ENCODE data around the gene HAND1. TPM values are rescaled to one million over a fixed set of nuclear protein-coding genes. Genes with fewer than 3 reads are reported as not detected.

HAND1 gene
- total RNA-seq, 4 donors from 2014 or later: not detected

GRCh38 chr5:154514331-154514730 is 36.3 kb upstream of the HAND1 start:
- H3K27me3 ChIP-seq: peaks cover 0 to 3% (median 0%) of the 10 kb centered on the region in 3 donors
- in situ Hi-C loops (cut with MboI; ENCODE audit: low sequenced_read_pairs in 4 of 4): no loop called here
- no peak overlapping the region for H3K4me3 ChIP-seq
- H3K36me3 ChIP-seq: no peaks in the 10 kb centered on the region
- DNase-seq (no peak), ATAC-seq (no peak)
- no peaks in the 10 kb centered on the region for H3K4me1 ChIP-seq
- no peak overlapping the region for H3K27ac ChIP-seq
- TF ChIP-seq CTCF (IDR thresholded peaks at IDR 0.05 in 4 of 5, conservative IDR thresholded peaks at IDR 0.05 in 1 of 5) (no peak), POLR2A (IDR thresholded peaks at IDR 0.05) (no peak)
- no peaks in the 10 kb centered on the region for H3K9me3 ChIP-seq
- intact Hi-C loops (cut with DNase I; ENCODE audit: low total_unique reads): no loop called here

- no peaks in the 10 kb centered on the region for H3K36me3 ChIP-seq
These were observed 35.6 kb upstream of the HAND1 start for GRCh38 chr5:154513669-154514084.

GRCh38 chr5:154511984-154512383 is 34.0 kb upstream of the HAND1 start:
- no peaks in the 10 kb centered on the region for H3K4me1 ChIP-seq
- in situ Hi-C loops (cut with MboI; ENCODE audit: low sequenced_read_pairs in 4 of 4): no loop called here
- no peaks in the 10 kb centered on the region for H3K36me3 ChIP-seq
- no peak for DNase-seq
- no peak overlapping the region for H3K4me3 ChIP-seq
- intact Hi-C loops (cut with DNase I; ENCODE audit: low total_unique reads): no loop called here
- H3K27me3 ChIP-seq: peaks cover 0 to 3% (median 0%) of the 10 kb centered on the region in 3 donors
- no peak for ATAC-seq
- H3K9me3 ChIP-seq: no peaks in the 10 kb centered on the region
- H3K27ac ChIP-seq: no peak overlapping the region
- TF ChIP-seq POLR2A (IDR thresholded peaks at IDR 0.05) (no peak), CTCF (IDR thresholded peaks at IDR 0.05 in 4 of 5, conservative IDR thresholded peaks at IDR 0.05 in 1 of 5) (no peak)

More at GRCh38 chr5:154513669-154514084, 35.6 kb upstream of the HAND1 start:
- TF ChIP-seq POLR2A (IDR thresholded peaks at IDR 0.05): no peak
- TF ChIP-seq CTCF (IDR thresholded peaks at IDR 0.05 in 4 of 5, conservative IDR thresholded peaks at IDR 0.05 in 1 of 5): no peak
- Histone ChIP-seq H3K27ac (no peak overlapping the region), H3K9me3 (no peaks in the 10 kb centered on the region), H3K4me3 (no peak overlapping the region), H3K4me1 (no peaks in the 10 kb centered on the region), H3K27me3 (peaks cover 0 to 3% (median 0%) of the 10 kb centered on the region in 3 donors)
- intact Hi-C loops (cut with DNase I; ENCODE audit: low total_unique reads): no loop called here
- in situ Hi-C loops (cut with MboI; ENCODE audit: low sequenced_read_pairs in 4 of 4): no loop called here
- DNase-seq (no peak), ATAC-seq (no peak)

GRCh38 chr5:154509784-154510555 is 31.9 kb upstream of the HAND1 start:
- in situ Hi-C loops (cut with MboI; ENCODE audit: low sequenced_read_pairs in 4 of 4): no loop called here

GRCh38 chr5:154508114-154508513 is 30.1 kb upstream of the HAND1 start:
- Histone ChIP-seq H3K36me3 (no peaks in the 10 kb centered on the region), H3K27ac (no peak overlapping the region), H3K27me3 (no peaks in the 10 kb centered on the region), H3K4me1 (no peaks in the 10 kb centered on the region), H3K4me3 (no peak overlapping the region), H3K9me3 (no peaks in the 10 kb centered on the region)
- DNase-seq (no peak), ATAC-seq (no peak)
- in situ Hi-C loops (cut with MboI; ENCODE audit: low sequenced_read_pairs in 4 of 4): no loop called here
- intact Hi-C loops (cut with DNase I; ENCODE audit: low total_unique reads): no loop called here
- no peak for TF ChIP-seq POLR2A (IDR thresholded peaks at IDR 0.05)

More at GRCh38 chr5:154509784-154510555, 31.9 kb upstream of the HAND1 start:
- H3K9me3 ChIP-seq: no peaks in the 10 kb centered on the region
- no peaks in the 10 kb centered on the region for H3K36me3 ChIP-seq
- no peak overlapping the region for H3K4me3 ChIP-seq
- no peak overlapping the region for H3K27ac ChIP-seq
- TF ChIP-seq POLR2A (IDR thresholded peaks at IDR 0.05): no peak
- DNase-seq: no peak
- no peaks in the 10 kb centered on the region for H3K4me1 ChIP-seq
- intact Hi-C loops (cut with DNase I; ENCODE audit: low total_unique reads): no loop called here
- ATAC-seq: no peak
- H3K27me3 ChIP-seq: peaks cover 0 to 3% (median 0%) of the 10 kb centered on the region in 3 donors
